ENCODE measurements around the gene CRMP1. TPM values are rescaled to one million over a fixed set of nuclear protein-coding genes. Genes with fewer than 3 reads are reported as not detected.
A peak's percentile ranks its signal among the peaks of the same experiment; 100 is the strongest.

Gene CRMP1
- total RNA-seq, 4 donors from 2014 or later = 1.2 to 4.0 (median 2.3) TPM

- Histone ChIP-seq H3K9me3 (no peaks in the 10 kb centered on the region), H3K36me3 (no peaks in the 10 kb centered on the region), H3K27ac (replicated peaks in 1 of 4) (no peak overlapping the region), H3K4me1 (no peaks in the 10 kb centered on the region), H3K4me3 (no peak overlapping the region), H3K27me3 (peaks cover 0 to 8% (median 0%) of the 10 kb centered on the region in 4 donors)
- TF ChIP-seq CTCF (IDR thresholded peaks at IDR 0.05) (no peak), POLR2AphosphoS5 (IDR thresholded peaks at IDR 0.05) (no peak), POLR2A (IDR thresholded peaks at IDR 0.05; ENCODE audit: low read depth) (no peak), EP300 (IDR thresholded peaks at IDR 0.05) (no peak)
- intact Hi-C loops (cut with DNase I) = no loop called here
- WGBS = 87% methylated on average over 4 of the region's 4 CpGs
- no peak for DNase-seq (ENCODE audit: extremely low spot score)
These were observed 41.1 kb downstream of the CRMP1 start for GRCh38 chr4:5851637-5852301.

- DNase-seq (ENCODE audit: extremely low spot score) = no peak
- no peak overlapping the region for H3K4me3 ChIP-seq
- H3K27me3 ChIP-seq = no peaks in the 10 kb centered on the region
- TF ChIP-seq POLR2AphosphoS5 (IDR thresholded peaks at IDR 0.05) (peak in 1 of 2 donors; percentile 30), POLR2A (IDR thresholded peaks at IDR 0.05; ENCODE audit: low read depth) (no peak), EP300 (IDR thresholded peaks at IDR 0.05) (no peak), CTCF (IDR thresholded peaks at IDR 0.05) (no peak)
- no peaks in the 10 kb centered on the region for H3K36me3 ChIP-seq
- intact Hi-C loops (cut with DNase I) = no loop called here
- WGBS = 60% methylated on average over 8 of the region's 13 CpGs
- peak overlapping the region in 1 of 4 donors; percentile 50 for H3K27ac ChIP-seq (replicated peaks in 1 of 4)
- no peaks in the 10 kb centered on the region for H3K9me3 ChIP-seq
- peaks cover 5 to 32% (median 24%) of the 10 kb centered on the region in 4 donors for H3K4me1 ChIP-seq
These were observed 47.6 kb downstream of the CRMP1 start for GRCh38 chr4:5845035-5845905.

- WGBS = 60% methylated on average over 18 of the region's 18 CpGs
- no peaks in the 10 kb centered on the region for H3K27me3 ChIP-seq
- DNase-seq (ENCODE audit: extremely low spot score) = no peak
- intact Hi-C loops (cut with DNase I) = no loop called here
- peak overlapping the region in 2 of 4 donors; percentile 18 to 50 for H3K27ac ChIP-seq (replicated peaks in 1 of 4)
- no peak overlapping the region for H3K4me3 ChIP-seq
- no peaks in the 10 kb centered on the region for H3K36me3 ChIP-seq
- TF ChIP-seq EP300 (IDR thresholded peaks at IDR 0.05) = no peak
- no peak for TF ChIP-seq POLR2AphosphoS5 (IDR thresholded peaks at IDR 0.05)
- TF ChIP-seq CTCF (IDR thresholded peaks at IDR 0.05) = no peak
- no peak for TF ChIP-seq POLR2A (IDR thresholded peaks at IDR 0.05; ENCODE audit: low read depth)
- peaks cover 6 to 44% (median 34%) of the 10 kb centered on the region in 4 donors for H3K4me1 ChIP-seq
- no peaks in the 10 kb centered on the region for H3K9me3 ChIP-seq
These were observed 49.0 kb downstream of the CRMP1 start for GRCh38 chr4:5843573-5844530.

GRCh38 chr4:5842456-5842855 lies 50.4 kb downstream of the CRMP1 start:
- Histone ChIP-seq H3K4me1 (peaks cover 6 to 44% (median 34%) of the 10 kb centered on the region in 4 donors), H3K9me3 (no peaks in the 10 kb centered on the region), H3K36me3 (no peaks in the 10 kb centered on the region), H3K27ac (replicated peaks in 1 of 4) (no peak overlapping the region), H3K27me3 (no peaks in the 10 kb centered on the region), H3K4me3 (no peak overlapping the region)
- 83% methylated on average over 4 of the region's 4 CpGs for WGBS
- no peak for DNase-seq (ENCODE audit: extremely low spot score)
- intact Hi-C loops (cut with DNase I) = no loop called here
- TF ChIP-seq POLR2A (IDR thresholded peaks at IDR 0.05; ENCODE audit: low read depth) (no peak), CTCF (IDR thresholded peaks at IDR 0.05) (no peak), POLR2AphosphoS5 (IDR thresholded peaks at IDR 0.05) (no peak), EP300 (IDR thresholded peaks at IDR 0.05) (no peak)

All from esophagus muscularis mucosa (tissue), 4 donors.